AG09309 (cell line): ENCODE data around the gene TERF2IP.
A peak's percentile ranks its signal among the peaks of the same experiment; 100 is the strongest.

Experiments used
- DNase-seq: peaks from one replicate; pipeline ENCODE4 v3.0.0-alpha.2; 2010; ENCODE audit warnings: low read depth
- H3K4me3 ChIP-seq: 2 replicates; pipeline ENCODE4 v1.5.1; 2011; ENCODE audit warnings: mild to moderate bottlenecking, low read depth, low read length, moderate library complexity; ENCODE audit not compliant: control insufficient read depth
- CTCF ChIP-seq: IDR thresholded peaks from 2 replicates; pipeline ENCODE4 v1.5.1; 2011; ENCODE audit warnings: mild to moderate bottlenecking, low read depth, low read length, inconsistent platforms; ENCODE audit not compliant: insufficient read depth, control insufficient read depth; ENCODE audit errors: missing control alignments

Gene TERF2IP

GRCh38 chr16:75648265-75649076, 898 bp downstream of the TERF2IP start:
- no peak for DNase-seq
- no peak for TF ChIP-seq CTCF
- H3K4me3 ChIP-seq = peak overlapping the region; percentile 100

DNA sequence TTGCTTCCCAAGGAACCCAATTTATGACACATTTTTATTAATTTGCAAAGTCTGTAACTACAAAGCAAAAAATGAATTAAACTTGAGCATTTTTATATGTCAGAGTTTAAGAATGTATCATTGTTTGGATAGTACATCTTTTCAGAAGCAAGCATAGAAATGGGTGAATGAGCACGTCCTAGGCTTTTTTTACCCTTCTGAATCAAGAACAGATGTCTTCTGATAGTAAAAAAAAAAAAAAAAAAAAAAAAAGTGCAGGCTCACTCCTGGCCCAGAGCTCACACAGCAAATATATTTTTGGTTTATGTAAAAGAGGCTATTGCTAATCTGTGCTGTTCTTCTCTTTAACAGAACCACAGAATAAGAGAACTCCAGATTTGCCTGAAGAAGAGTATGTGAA, 6.3 kb downstream of the TERF2IP start:
- DNase-seq = peak; percentile 57
- TF ChIP-seq CTCF = no peak
- H3K4me3 ChIP-seq = no peak overlapping the region

GRCh38 chr16:75658175-75658574, 10.6 kb downstream of the TERF2IP start:
- no peak for DNase-seq
- H3K4me3 ChIP-seq = no peak overlapping the region
- no peak for TF ChIP-seq CTCF

DNA sequence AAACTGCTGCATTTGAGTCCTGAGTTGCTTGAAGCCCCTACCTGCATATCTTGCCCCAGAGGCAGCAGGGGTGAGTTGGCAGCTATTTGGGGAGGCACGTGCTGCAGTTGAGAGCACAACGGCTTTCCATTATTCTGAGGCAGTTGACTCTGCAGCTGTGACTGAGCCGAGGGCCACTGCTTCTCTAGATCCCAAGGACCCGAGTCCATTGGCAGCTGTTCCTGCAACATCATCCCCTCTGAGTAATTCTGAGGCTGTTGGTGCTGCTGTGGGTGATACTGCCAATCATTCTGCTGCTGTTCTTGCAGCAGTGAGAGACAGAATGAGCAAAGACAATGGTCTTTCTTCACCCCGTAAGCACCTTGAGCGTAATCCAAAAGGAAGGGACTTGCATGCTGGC, 12.7 kb downstream of the TERF2IP start:
- H3K4me3 ChIP-seq = no peak overlapping the region
- no peak for TF ChIP-seq CTCF
- DNase-seq = no peak

DNA sequence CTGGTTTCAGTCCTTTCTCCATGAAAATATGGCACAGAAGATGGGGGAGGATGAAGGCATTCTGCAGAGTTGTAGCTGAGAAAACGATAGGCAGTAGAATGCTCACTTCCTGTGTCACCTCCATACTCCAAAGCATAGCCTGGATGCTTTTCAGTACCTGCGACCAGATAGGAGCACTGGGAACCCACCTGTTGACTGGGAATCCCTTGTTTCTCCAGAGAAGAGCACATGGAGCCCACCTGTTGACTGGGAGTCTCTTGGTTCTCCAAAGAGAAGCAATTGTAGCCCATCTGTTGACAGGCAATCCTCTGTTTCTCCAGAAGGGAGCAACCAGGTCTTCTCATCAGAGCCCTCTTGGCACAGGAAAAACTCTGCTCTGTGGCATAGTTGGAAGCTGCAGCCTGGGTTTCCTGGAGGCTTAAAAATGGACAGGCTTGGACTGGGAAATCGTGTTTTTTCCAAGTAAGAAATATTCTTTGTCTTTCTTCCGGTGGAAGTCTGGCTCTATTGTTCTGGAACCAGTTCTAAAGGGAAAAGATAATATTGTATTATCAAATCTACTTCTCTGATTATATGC, 13.2 kb downstream of the TERF2IP start:
- no peak for DNase-seq
- H3K4me3 ChIP-seq = no peak overlapping the region
- TF ChIP-seq CTCF = no peak

DNA sequence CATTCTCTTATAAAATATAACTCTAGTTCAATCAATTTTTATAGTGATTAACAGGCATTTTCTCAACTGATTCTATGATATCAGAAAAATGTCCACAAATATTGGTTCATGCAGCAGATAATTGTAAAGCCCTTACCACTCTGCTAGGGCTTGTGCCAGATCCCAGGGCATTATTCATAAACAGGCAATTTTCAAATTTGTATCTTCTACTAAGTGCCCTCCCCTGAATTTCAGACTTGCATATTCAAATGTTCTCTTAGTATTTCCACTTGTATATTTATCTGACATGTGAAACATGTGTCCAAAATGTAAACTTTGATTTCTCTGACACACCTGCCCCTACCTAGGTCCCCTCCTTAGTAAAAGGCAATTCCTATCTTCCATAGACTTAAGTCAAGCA, 19.9 kb downstream of the TERF2IP start:
- TF ChIP-seq CTCF = no peak
- no peak for DNase-seq
- no peak overlapping the region for H3K4me3 ChIP-seq
